ENCODE measurements around the gene SREK1IP1.
A peak's percentile ranks its signal among the peaks of the same experiment; 100 is the strongest.
"Not testable (repeated sequence)": the region's sequence is repeated elsewhere in the genome, so short reads cannot be mapped to it uniquely, and the experiment has no call there.

SREK1IP1 gene

GRCh38 chr5:64744914-64745313 is 23.6 kb downstream of the SREK1IP1 start:
- H3K4me3 Mint-ChIP-seq = no peak overlapping the region
- ATAC-seq (replicated peaks) (no peak), DNase-seq (no peak)
- no peak overlapping the region for H3K27ac Mint-ChIP-seq
- H3K36me3 Mint-ChIP-seq = peaks cover 11 to 13% of the 10 kb centered on the region in 2 donors
- H3K9me3 Mint-ChIP-seq = no peaks in the 10 kb centered on the region
- peaks cover 3 to 14% of the 10 kb centered on the region in 2 donors for H3K4me1 Mint-ChIP-seq
- no peaks in the 10 kb centered on the region for H3K27me3 Mint-ChIP-seq

GRCh38 chr5:64742821-64743220 is 25.7 kb downstream of the SREK1IP1 start:
- H3K36me3 Mint-ChIP-seq = peaks cover 12 to 21% of the 10 kb centered on the region in 2 donors

GRCh38 chr5:64742411-64742810 is 26.1 kb downstream of the SREK1IP1 start:
- peaks cover 12 to 22% of the 10 kb centered on the region in 2 donors for H3K36me3 Mint-ChIP-seq
- no peak overlapping the region for H3K4me3 Mint-ChIP-seq
- no peaks in the 10 kb centered on the region for H3K9me3 Mint-ChIP-seq
- DNase-seq (no peak), ATAC-seq (replicated peaks) (no peak)
- no peak overlapping the region for H3K27ac Mint-ChIP-seq
- H3K4me1 Mint-ChIP-seq = peaks cover 3 to 5% of the 10 kb centered on the region in 2 donors
- no peaks in the 10 kb centered on the region for H3K27me3 Mint-ChIP-seq

More at GRCh38 chr5:64742821-64743220, 25.7 kb downstream of the SREK1IP1 start:
- ATAC-seq (replicated peaks) (no peak), DNase-seq (no peak)
- Mint-ChIP-seq H3K9me3 (no peaks in the 10 kb centered on the region), H3K27ac (no peak overlapping the region), H3K27me3 (no peaks in the 10 kb centered on the region), H3K4me3 (no peak overlapping the region), H3K4me1 (peaks cover 3 to 5% of the 10 kb centered on the region in 2 donors)

- Mint-ChIP-seq H3K27ac (no peak overlapping the region), H3K4me1 (no peaks in the 10 kb centered on the region), H3K9me3 (no peaks in the 10 kb centered on the region), H3K27me3 (no peaks in the 10 kb centered on the region), H3K4me3 (no peak overlapping the region), H3K36me3 (peaks cover 23 to 40% of the 10 kb centered on the region in 2 donors)
- ATAC-seq (replicated peaks) (no peak), DNase-seq (no peak)
Measured at GRCh38 chr5:64727150-64727549, 41.3 kb downstream of the SREK1IP1 start.

GRCh38 chr5:64722588-64722987 is 45.9 kb downstream of the SREK1IP1 start:
- H3K4me3 Mint-ChIP-seq = no peak overlapping the region
- ATAC-seq (replicated peaks) = no peak

GRCh38 chr5:64714495-64714894 is 54.0 kb downstream of the SREK1IP1 start:
- not testable (repeated sequence) for ATAC-seq (replicated peaks); H3K27ac Mint-ChIP-seq; DNase-seq; H3K9me3 Mint-ChIP-seq; H3K4me1 Mint-ChIP-seq; H3K27me3 Mint-ChIP-seq; H3K36me3 Mint-ChIP-seq; H3K4me3 Mint-ChIP-seq

More at GRCh38 chr5:64722588-64722987, 45.9 kb downstream of the SREK1IP1 start:
- no peak for DNase-seq
- no peaks in the 10 kb centered on the region for H3K27me3 Mint-ChIP-seq
- no peaks in the 10 kb centered on the region for H3K9me3 Mint-ChIP-seq
- H3K36me3 Mint-ChIP-seq = peaks cover 12 to 23% of the 10 kb centered on the region in 2 donors
- no peak overlapping the region for H3K27ac Mint-ChIP-seq
- no peaks in the 10 kb centered on the region for H3K4me1 Mint-ChIP-seq

GRCh38 chr5:64707191-64707590 is 61.3 kb downstream of the SREK1IP1 start:
- Mint-ChIP-seq H3K27ac (no peak overlapping the region), H3K9me3 (no peaks in the 10 kb centered on the region), H3K36me3 (no peaks in the 10 kb centered on the region), H3K4me3 (no peak overlapping the region), H3K27me3 (peaks cover 0 to 8% of the 10 kb centered on the region in 2 donors), H3K4me1 (no peaks in the 10 kb centered on the region)
- no peak for DNase-seq
- ATAC-seq (replicated peaks) = no peak

GRCh38 chr5:64706074-64706473 is 62.4 kb downstream of the SREK1IP1 start:
- H3K4me3 Mint-ChIP-seq; H3K36me3 Mint-ChIP-seq; H3K27ac Mint-ChIP-seq; H3K27me3 Mint-ChIP-seq; H3K9me3 Mint-ChIP-seq; H3K4me1 Mint-ChIP-seq; ATAC-seq (replicated peaks); DNase-seq: not testable (repeated sequence)

GRCh38 chr5:64700765-64701164 is 67.7 kb downstream of the SREK1IP1 start:
- H3K36me3 Mint-ChIP-seq = peaks cover 0 to 2% of the 10 kb centered on the region in 2 donors
- H3K4me3 Mint-ChIP-seq = no peak overlapping the region
- peaks cover 10 to 14% of the 10 kb centered on the region in 2 donors for H3K9me3 Mint-ChIP-seq
- no peak overlapping the region for H3K27ac Mint-ChIP-seq
- H3K27me3 Mint-ChIP-seq = peaks cover 8 to 24% of the 10 kb centered on the region in 2 donors
- DNase-seq = no peak
- ATAC-seq (replicated peaks) = no peak
- no peaks in the 10 kb centered on the region for H3K4me1 Mint-ChIP-seq

GRCh38 chr5:64696414-64696813 is 72.1 kb downstream of the SREK1IP1 start:
- Mint-ChIP-seq H3K9me3 (peaks cover 10 to 14% of the 10 kb centered on the region in 2 donors), H3K27me3 (peaks cover 11 to 33% of the 10 kb centered on the region in 2 donors)
- H3K27ac Mint-ChIP-seq; H3K36me3 Mint-ChIP-seq; DNase-seq; H3K4me3 Mint-ChIP-seq; H3K4me1 Mint-ChIP-seq; ATAC-seq (replicated peaks): not testable (repeated sequence)

- no peak for ATAC-seq (replicated peaks)
- Mint-ChIP-seq H3K27ac (no peak overlapping the region), H3K4me1 (peaks cover 4 to 14% of the 10 kb centered on the region in 2 donors), H3K27me3 (peaks cover 32 to 42% of the 10 kb centered on the region in 2 donors), H3K9me3 (peaks cover 10 to 13% of the 10 kb centered on the region in 2 donors), H3K4me3 (no peak overlapping the region), H3K36me3 (peaks cover 0 to 2% of the 10 kb centered on the region in 2 donors)
- DNase-seq = no peak
Measured at GRCh38 chr5:64693636-64694035, 74.9 kb downstream of the SREK1IP1 start.

GRCh38 chr5:64691291-64691690 is 77.2 kb downstream of the SREK1IP1 start:
- H3K4me3 Mint-ChIP-seq = no peak overlapping the region
- H3K36me3 Mint-ChIP-seq = no peaks in the 10 kb centered on the region
- H3K4me1 Mint-ChIP-seq = peaks cover 4 to 14% of the 10 kb centered on the region in 2 donors
- peaks cover 40 to 44% of the 10 kb centered on the region in 2 donors for H3K27me3 Mint-ChIP-seq
- DNase-seq (no peak), ATAC-seq (replicated peaks) (no peak)
- H3K9me3 Mint-ChIP-seq = no peaks in the 10 kb centered on the region
- no peak overlapping the region for H3K27ac Mint-ChIP-seq

- no peak within 1 kb of the TSS for H3K27ac Mint-ChIP-seq
Measured at GRCh38 chr5:64690417-64691151, 77.9 kb downstream of the SREK1IP1 start, which contains the start of gene SHISAL2B. Gene SHISAL2B, plus strand, starts transcription at chr5:64690503. Its CDS starts 121 bp downstream, at chr5:64690624.

GRCh38 chr5:64690104-64690416 is 78.4 kb downstream of the SREK1IP1 start:
- peak in 1 of 2 donors; percentile 10 for ATAC-seq (replicated peaks)
- Mint-ChIP-seq H3K27me3 (peaks cover 40 to 44% of the 10 kb centered on the region in 2 donors), H3K4me3 (peak overlapping the region; percentile 62 to 64), H3K9me3 (no peaks in the 10 kb centered on the region), H3K36me3 (no peaks in the 10 kb centered on the region), H3K27ac (no peak overlapping the region), H3K4me1 (peaks cover 4 to 14% of the 10 kb centered on the region in 2 donors)
- DNase-seq = no peak

More at GRCh38 chr5:64690417-64691151, 77.9 kb downstream of the SREK1IP1 start, which contains the start of gene SHISAL2B:
- DNase-seq (no peak), ATAC-seq (replicated peaks) (peak; percentile 56 to 64)
- no peaks in the 10 kb centered on the region for H3K9me3 Mint-ChIP-seq
- H3K4me3 Mint-ChIP-seq = peak within 1 kb of the TSS; percentile 62 to 64
- peaks cover 40 to 44% of the 10 kb centered on the region in 2 donors for H3K27me3 Mint-ChIP-seq
- no peaks in the 10 kb centered on the region for H3K36me3 Mint-ChIP-seq
- peaks cover 4 to 14% of the 10 kb centered on the region in 2 donors for H3K4me1 Mint-ChIP-seq

GRCh38 chr5:64688965-64689364 is 79.5 kb downstream of the SREK1IP1 start:
- Mint-ChIP-seq H3K27ac (no peak overlapping the region), H3K4me1 (peaks cover 4 to 14% of the 10 kb centered on the region in 2 donors), H3K9me3 (no peaks in the 10 kb centered on the region), H3K4me3 (no peak overlapping the region), H3K27me3 (peaks cover 40 to 42% of the 10 kb centered on the region in 2 donors), H3K36me3 (no peaks in the 10 kb centered on the region)
- ATAC-seq (replicated peaks) (no peak), DNase-seq (no peak)
